OCI-LY7 (cell line): ENCODE results near the gene SGSM1.

Experiments
- CTCF ChIP-seq: fragments of 200-600 bp; sonication (generic); conservative IDR thresholded peaks from 2 replicates; pipeline ENCODE4 v1.5.1; 2014; ENCODE audit warnings: mild to moderate bottlenecking, antibody characterized with exemption, low read length, moderate library complexity, mixed read lengths
- EZH2phosphoT487 ChIP-seq: fragments of 200-600 bp; sonication (generic); IDR thresholded peaks from 2 replicates; pipeline ENCODE4 v1.6.1; 2018; ENCODE audit warnings: low read depth, borderline replicate concordance, mild to moderate bottlenecking, mixed run types, antibody characterized with exemption, low read length, moderate library complexity, mixed read lengths

GRCh38 chr22:24816806-24817205, 10.8 kb downstream of the SGSM1 start:
- no peak for TF ChIP-seq CTCF
- TF ChIP-seq EZH2phosphoT487, result no peak
